Adrenal gland (tissue), 5 donors: ENCODE measurements around the gene TMEM18.

ENCODE experiments used
- CTCF ChIP-seq, 6 experiments: fragments of 450-650 bp in 4 of 6; fragments of 200-600 bp in 2 of 6; sonication (generic) in 1 of 6; IDR thresholded peaks; 1 replicate in 5 of 6; 2 replicates in 1 of 6; pipeline versions ENCODE4 v1.5.1 to v1.8.0; 2016 to 2021; ENCODE audit warnings: antibody characterized with exemption in 6 of 6, mild to moderate bottlenecking in 2 of 6, moderate library complexity in 1 of 6
- POLR2A ChIP-seq, 2 donors: fragments of 450-650 bp; IDR thresholded peaks; one replicate each; pipeline ENCODE4 v1.6.1; 2017; ENCODE audit warnings: antibody characterized with exemption in 2 of 2, mild to moderate bottlenecking in 2 of 2, moderate library complexity in 1 of 2
- donor health status: DM: no; HTN: no; CAD: no.

GRCh38 chr2:656676-657075 is 20.5 kb downstream of the TMEM18 start:
- TF ChIP-seq CTCF (IDR thresholded peaks at IDR 0.05), result no peak
- no peak for TF ChIP-seq POLR2A (IDR thresholded peaks at IDR 0.05)
